Measurements from ENCODE around the gene TTC27. TPM values are rescaled to one million over a fixed set of nuclear protein-coding genes. Genes with fewer than 3 reads are reported as not detected.

Gene TTC27
- total RNA-seq, 6 experiments from 2014 or later, result 6.8 to 9.5 (median 7.3) TPM

- Histone ChIP-seq H3K4me1 (peaks cover 0 to 12% (median 5%) of the 10 kb centered on the region in 4 donors), H3K9me3 (no peaks in the 10 kb centered on the region), H3K4me3 (no peak overlapping the region), H3K36me3 (no peaks in the 10 kb centered on the region), H3K27me3 (no peaks in the 10 kb centered on the region), H3K27ac (no peak overlapping the region)
- ATAC-seq, result no peak
- no peak for TF ChIP-seq CTCF (IDR thresholded peaks at IDR 0.05)
- no peak for TF ChIP-seq POLR2A (IDR thresholded peaks at IDR 0.05)
- 76% methylated on average over 3 of the region's 3 CpGs for WGBS (ENCODE audit: insufficient coverage, low coverage, low lambda C conversion rate, missing lambda C conversion rate)
- no peak for DNase-seq
- intact Hi-C loops (cut with DNase I), result no loop called here
These were observed 3.0 kb upstream of the TTC27 start for GRCh38 chr2:32624812-32625211.

- H3K27me3 ChIP-seq, result no peaks in the 10 kb centered on the region
- intact Hi-C loops (cut with DNase I), result no loop called here
- TF ChIP-seq POLR2A (IDR thresholded peaks at IDR 0.05), result no peak
- no peak for TF ChIP-seq CTCF (IDR thresholded peaks at IDR 0.05)
- DNase-seq, result no peak
- no peaks in the 10 kb centered on the region for H3K9me3 ChIP-seq
- peaks cover 0 to 15% (median 0%) of the 10 kb centered on the region in 4 donors for H3K36me3 ChIP-seq
- no peak overlapping the region for H3K27ac ChIP-seq
- ATAC-seq, result no peak
- H3K4me1 ChIP-seq, result peaks cover 0 to 12% (median 5%) of the 10 kb centered on the region in 4 donors
- 59% methylated on average over 12 of the region's 13 CpGs for WGBS (ENCODE audit: insufficient coverage, low coverage, low lambda C conversion rate, missing lambda C conversion rate)
- H3K4me3 ChIP-seq, result no peak overlapping the region
These were observed 1.1 kb upstream of the TTC27 start for GRCh38 chr2:32626639-32627221.

DNA sequence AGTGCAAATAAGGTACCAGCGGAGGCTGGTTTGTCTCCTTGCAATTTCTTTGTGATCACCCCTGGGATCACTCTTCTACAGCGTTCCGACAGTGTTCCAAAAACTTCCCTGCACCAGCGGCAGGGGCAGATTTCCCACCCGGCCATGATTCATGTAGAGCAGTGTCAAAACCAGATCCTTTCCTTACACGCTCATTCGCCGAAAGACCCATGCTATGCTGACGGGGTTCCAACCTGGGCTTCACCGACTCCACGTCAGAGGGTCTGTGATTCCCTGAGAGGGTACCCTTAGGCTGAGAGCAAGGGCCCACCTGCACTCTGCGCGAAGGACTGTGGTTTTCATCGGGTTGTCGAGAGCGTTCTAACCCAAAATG is 423 bp upstream of the TTC27 start:
- peak; percentile 51 to 54 (median 54) for ATAC-seq
- Histone ChIP-seq H3K4me1 (peaks cover 0 to 9% (median 4%) of the 10 kb centered on the region in 4 donors), H3K36me3 (peaks cover 0 to 15% (median 0%) of the 10 kb centered on the region in 4 donors), H3K4me3 (peak overlapping the region; percentile 74 to 89 (median 81)), H3K27ac (peak overlapping the region in 1 of 3 donors; percentile 47), H3K9me3 (no peaks in the 10 kb centered on the region), H3K27me3 (no peaks in the 10 kb centered on the region)
- DNase-seq, result peak in 1 of 3 donors; percentile 35
- WGBS (ENCODE audit: insufficient coverage, low coverage, low lambda C conversion rate, missing lambda C conversion rate), result 2% methylated on average over 5 of the region's 16 CpGs
- TF ChIP-seq POLR2A (IDR thresholded peaks at IDR 0.05) (no peak), CTCF (IDR thresholded peaks at IDR 0.05) (peak in 2 of 4 donors; percentile 3 to 6)
- intact Hi-C loops (cut with DNase I), result no loop called here

DNA sequence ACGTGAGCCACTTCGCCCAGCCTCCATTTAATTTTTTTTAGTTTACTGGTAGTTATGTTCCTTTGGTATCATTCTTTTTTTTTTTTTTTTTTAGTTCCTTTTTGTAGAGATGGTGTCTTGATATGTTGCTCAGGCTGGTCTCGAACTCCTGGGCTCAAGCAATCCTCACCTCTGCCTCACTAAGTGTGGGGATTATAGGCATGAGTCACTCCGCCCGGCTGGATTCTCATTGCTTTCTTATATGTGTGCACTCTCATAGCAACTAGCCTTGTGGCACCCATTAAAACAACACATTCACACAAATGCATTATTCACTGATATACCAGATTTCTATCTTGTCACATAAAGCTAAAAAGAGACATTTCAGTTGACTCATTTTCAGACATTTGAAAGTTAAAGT is 4.2 kb downstream of the TTC27 start:
- H3K4me3 ChIP-seq, result no peak overlapping the region
- 85% methylated on average over 4 of the region's 5 CpGs for WGBS (ENCODE audit: insufficient coverage, low coverage, low lambda C conversion rate, missing lambda C conversion rate)
- DNase-seq, result no peak

More for the DNA sequence above, 4.2 kb downstream of the TTC27 start:
- no peaks in the 10 kb centered on the region for H3K9me3 ChIP-seq
- TF ChIP-seq CTCF (IDR thresholded peaks at IDR 0.05), result no peak
- TF ChIP-seq POLR2A (IDR thresholded peaks at IDR 0.05), result no peak
- peaks cover 0 to 6% (median 2%) of the 10 kb centered on the region in 4 donors for H3K4me1 ChIP-seq
- no peak overlapping the region for H3K27ac ChIP-seq
- ATAC-seq, result no peak
- H3K27me3 ChIP-seq, result no peaks in the 10 kb centered on the region
- intact Hi-C loops (cut with DNase I), result no loop called here
- H3K36me3 ChIP-seq, result peaks cover 0 to 48% (median 6%) of the 10 kb centered on the region in 4 donors

Measured in right lobe of liver (tissue), 6 donors.